ENCODE data around the gene CFAP61. TPM values are rescaled to one million over a fixed set of nuclear protein-coding genes. Genes with fewer than 3 reads are reported as not detected.
A peak's percentile ranks its signal among the peaks of the same experiment; 100 is the strongest.

Gene CFAP61
- total RNA-seq, 1 experiment from 2014 or later = 0.28 TPM

DNA sequence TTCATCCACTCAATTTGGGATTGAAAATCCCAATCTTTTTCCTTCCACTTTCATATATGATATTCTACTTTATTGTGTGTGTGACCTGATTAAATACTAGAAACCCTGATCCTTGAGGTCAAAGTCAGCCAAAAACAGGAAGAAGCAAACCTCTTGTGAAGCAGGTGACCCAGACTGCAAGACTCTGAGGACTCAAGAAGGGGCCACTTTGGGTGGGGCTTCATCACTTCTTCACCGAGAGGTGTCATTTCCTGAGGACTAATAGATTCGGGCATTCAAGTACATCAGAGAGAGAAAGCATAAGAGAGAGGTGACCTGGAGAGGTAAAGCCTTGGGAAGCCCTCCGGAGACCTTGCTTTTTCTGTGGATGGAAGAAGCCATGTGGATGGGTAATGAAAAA is 129.0 kb downstream of the CFAP61 start:
- in situ Hi-C loops (cut with HindIII; ENCODE audit: low pct_unique_long_range_greater_than_20kb, low sequenced_read_pairs) = no loop called here
- Histone ChIP-seq H3K4me3 (ENCODE audit: low read depth in 2 of 2, low read length in 2 of 2) (no peak overlapping the region), H3K9me3 (ENCODE audit: control insufficient read depth, insufficient read depth, low read depth, low read length) (no peaks in the 10 kb centered on the region), H3K27ac (ENCODE audit: low read length) (no peak overlapping the region), H3K4me1 (ENCODE audit: control insufficient read depth, insufficient read depth, low read length) (no peaks in the 10 kb centered on the region), H3K36me3 (ENCODE audit: control insufficient read depth, insufficient read depth, low read length) (no peaks in the 10 kb centered on the region), H3K27me3 (ENCODE audit: control insufficient read depth, insufficient read depth, low read length) (no peaks in the 10 kb centered on the region; the same call in 1 of the 2 replicates)
- TF ChIP-seq POLR2AphosphoS5 (IDR thresholded peaks at IDR 0.05; ENCODE audit: low read depth, low read length) (no peak), TCF7L2 (IDR thresholded peaks at IDR 0.05; ENCODE audit: low read depth, low read length) (no peak), CTCF (IDR thresholded peaks at IDR 0.05) (no peak), SIN3A (IDR thresholded peaks at IDR 0.05; ENCODE audit: borderline replicate concordance, insufficient read depth, low read depth, low read length) (no peak)
- TF ChIP-seq, protein P1, sequence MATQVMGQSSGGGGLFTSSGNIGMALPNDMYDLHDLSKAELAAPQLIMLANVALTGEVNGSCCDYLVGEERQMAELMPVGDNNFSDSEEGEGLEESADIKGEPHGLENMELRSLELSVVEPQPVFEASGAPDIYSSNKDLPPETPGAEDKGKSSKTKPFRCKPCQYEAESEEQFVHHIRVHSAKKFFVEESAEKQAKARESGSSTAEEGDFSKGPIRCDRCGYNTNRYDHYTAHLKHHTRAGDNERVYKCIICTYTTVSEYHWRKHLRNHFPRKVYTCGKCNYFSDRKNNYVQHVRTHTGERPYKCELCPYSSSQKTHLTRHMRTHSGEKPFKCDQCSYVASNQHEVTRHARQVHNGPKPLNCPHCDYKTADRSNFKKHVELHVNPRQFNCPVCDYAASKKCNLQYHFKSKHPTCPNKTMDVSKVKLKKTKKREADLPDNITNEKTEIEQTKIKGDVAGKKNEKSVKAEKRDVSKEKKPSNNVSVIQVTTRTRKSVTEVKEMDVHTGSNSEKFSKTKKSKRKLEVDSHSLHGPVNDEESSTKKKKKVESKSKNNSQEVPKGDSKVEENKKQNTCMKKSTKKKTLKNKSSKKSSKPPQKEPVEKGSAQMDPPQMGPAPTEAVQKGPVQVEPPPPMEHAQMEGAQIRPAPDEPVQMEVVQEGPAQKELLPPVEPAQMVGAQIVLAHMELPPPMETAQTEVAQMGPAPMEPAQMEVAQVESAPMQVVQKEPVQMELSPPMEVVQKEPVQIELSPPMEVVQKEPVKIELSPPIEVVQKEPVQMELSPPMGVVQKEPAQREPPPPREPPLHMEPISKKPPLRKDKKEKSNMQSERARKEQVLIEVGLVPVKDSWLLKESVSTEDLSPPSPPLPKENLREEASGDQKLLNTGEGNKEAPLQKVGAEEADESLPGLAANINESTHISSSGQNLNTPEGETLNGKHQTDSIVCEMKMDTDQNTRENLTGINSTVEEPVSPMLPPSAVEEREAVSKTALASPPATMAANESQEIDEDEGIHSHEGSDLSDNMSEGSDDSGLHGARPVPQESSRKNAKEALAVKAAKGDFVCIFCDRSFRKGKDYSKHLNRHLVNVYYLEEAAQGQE (IDR thresholded peaks at IDR 0.05; ENCODE audit: insufficient read depth in 1 of 2, low read depth in 2 of 2, low read length in 1 of 2) = no peak
- ATAC-seq (no peak), DNase-seq (ENCODE audit: low read depth, low spot score) (no peak)
- intact Hi-C loops (cut with micrococcal nuclease; ENCODE audit: unreplicated experiment) = no loop called here
- ChIA-PET POLR2A (no interaction called here), CTCF (no interaction called here)
- no TSS peak for BruUV-seq (replicated peaks)

GRCh38 chr20:20184149-20184548 is 131.8 kb downstream of the CFAP61 start:
- POLR2A ChIA-PET = no interaction called here
- intact Hi-C loops (cut with micrococcal nuclease; ENCODE audit: unreplicated experiment) = no loop called here

More at GRCh38 chr20:20184149-20184548, 131.8 kb downstream of the CFAP61 start:
- ATAC-seq = no peak
- Histone ChIP-seq H3K27ac (ENCODE audit: low read length) (no peak overlapping the region), H3K36me3 (ENCODE audit: control insufficient read depth, insufficient read depth, low read length) (no peaks in the 10 kb centered on the region), H3K4me3 (ENCODE audit: low read depth in 2 of 2, low read length in 2 of 2) (no peak overlapping the region), H3K9me3 (ENCODE audit: control insufficient read depth, insufficient read depth, low read depth, low read length) (no peaks in the 10 kb centered on the region), H3K27me3 (ENCODE audit: control insufficient read depth, insufficient read depth, low read length) (no peaks in the 10 kb centered on the region), H3K4me1 (ENCODE audit: control insufficient read depth, insufficient read depth, low read length) (no peaks in the 10 kb centered on the region)
- no TSS peak for BruUV-seq (replicated peaks)
- TF ChIP-seq TCF7L2 (IDR thresholded peaks at IDR 0.05; ENCODE audit: low read depth, low read length) (no peak), CTCF (IDR thresholded peaks at IDR 0.05) (peak; percentile 62), SIN3A (IDR thresholded peaks at IDR 0.05; ENCODE audit: borderline replicate concordance, insufficient read depth, low read depth, low read length) (no peak)
- in situ Hi-C loops (cut with HindIII; ENCODE audit: low pct_unique_long_range_greater_than_20kb, low sequenced_read_pairs) = no loop called here
- DNase-seq (ENCODE audit: low read depth, low spot score) = no peak
- CTCF ChIA-PET = no interaction called here
